GM12801 (cell line): Measurements from ENCODE around the gene FOXL3.

Source experiments
- CTCF ChIP-seq: IDR thresholded peaks from one replicate; pipeline ENCODE4 v1.5.1; 2011; ENCODE audit warnings: control low read depth; ENCODE audit not compliant: insufficient read length; ENCODE audit errors: extremely low read depth

FOXL3 gene

GRCh38 chr7:336810-337566, 47.0 kb downstream of the FOXL3 start:
- TF ChIP-seq CTCF = no peak

GRCh38 chr7:337567-337951, 47.6 kb downstream of the FOXL3 start:
- TF ChIP-seq CTCF = no peak

- TF ChIP-seq CTCF = no peak
These were observed 48.5 kb downstream of the FOXL3 start for GRCh38 chr7:338295-339061.

- TF ChIP-seq CTCF = no peak
These were observed 49.0 kb downstream of the FOXL3 start for GRCh38 chr7:339062-339342.

GRCh38 chr7:339696-340095, 49.7 kb downstream of the FOXL3 start:
- TF ChIP-seq CTCF = no peak

- TF ChIP-seq CTCF = no peak
These were observed 50.4 kb downstream of the FOXL3 start for GRCh38 chr7:340200-340937.
